ENCODE results near the gene PANK1. TPM values are rescaled to one million over a fixed set of nuclear protein-coding genes. Genes with fewer than 3 reads are reported as not detected.

PANK1 gene
- total RNA-seq, 1 experiment from 2014 or later = 24.0 TPM

DNA sequence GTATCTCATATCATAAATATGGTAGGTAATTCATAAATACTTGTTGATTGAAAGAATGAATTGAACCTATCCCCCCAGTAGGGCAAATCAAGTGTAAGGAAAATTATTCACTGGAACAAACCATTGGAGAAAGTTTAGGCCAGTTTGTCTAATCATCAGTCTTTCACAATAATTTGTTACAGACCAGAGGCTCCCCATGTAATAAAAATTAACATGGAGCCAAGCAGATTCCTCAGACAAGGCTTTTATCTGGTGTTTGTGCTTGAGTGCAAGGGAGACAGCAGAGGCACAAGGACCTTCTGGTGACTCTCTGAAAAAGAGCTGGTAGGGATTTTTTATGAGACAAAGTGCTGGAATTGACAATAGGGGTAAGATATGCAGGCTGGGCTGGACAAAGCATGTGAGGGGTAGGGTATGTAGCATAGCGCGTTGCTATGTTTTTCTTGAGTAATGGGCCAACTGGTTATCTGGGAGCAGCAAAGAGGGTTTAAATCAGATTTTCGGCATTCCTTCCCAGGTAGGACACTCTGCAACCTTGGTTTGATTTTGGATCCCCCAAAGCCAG, 7.8 kb upstream of the PANK1 start:
- POLR2A ChIA-PET = no interaction called here
- intact Hi-C loops (cut with micrococcal nuclease; ENCODE audit: unreplicated experiment) = no loop called here
- no peak overlapping the region for H3K27ac Mint-ChIP-seq (ENCODE audit: unreplicated experiment)

DNA sequence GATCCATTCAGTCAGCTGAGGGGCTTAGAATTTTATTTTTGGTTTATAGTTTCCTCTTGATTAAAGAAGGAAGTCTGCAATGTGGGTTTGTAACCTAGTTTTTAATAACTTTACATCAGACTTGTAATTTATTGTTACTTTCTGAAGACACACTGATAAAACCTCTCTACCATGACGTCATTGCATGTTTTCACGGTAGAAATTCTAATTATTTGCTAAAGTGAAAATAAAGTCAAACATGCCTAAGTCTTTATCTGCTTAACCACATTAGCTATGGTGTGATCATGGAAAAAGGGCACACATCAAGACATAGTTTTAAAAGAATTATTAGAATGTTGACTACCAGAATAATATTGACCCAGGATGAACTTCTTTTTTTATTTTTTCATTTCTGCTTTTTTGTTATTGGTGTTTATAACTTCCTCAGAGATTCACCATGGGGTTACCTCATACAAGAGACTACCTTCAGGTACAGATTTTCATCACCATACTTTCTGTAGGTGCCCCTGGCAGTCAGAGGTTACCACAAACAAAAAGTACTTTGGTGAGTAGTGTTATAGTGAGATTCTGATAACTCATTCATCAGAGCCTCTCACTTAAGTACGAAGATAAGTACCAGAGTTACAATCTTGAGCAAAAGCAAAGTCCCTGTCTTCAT, 7.0 kb upstream of the PANK1 start:
- no peak overlapping the region for H3K27ac Mint-ChIP-seq (ENCODE audit: unreplicated experiment)

More for the DNA sequence above, 7.8 kb upstream of the PANK1 start:
- DNase-seq = no peak
- Mint-ChIP-seq H3K9me3 (ENCODE audit: unreplicated experiment) (peaks cover 27% of the 10 kb centered on the region), H3K4me3 (ENCODE audit: unreplicated experiment) (no peak overlapping the region), H3K4me1 (ENCODE audit: low read depth, unreplicated experiment) (peaks cover 8% of the 10 kb centered on the region), H3K27me3 (ENCODE audit: insufficient read depth, unreplicated experiment) (no peaks in the 10 kb centered on the region), H3K36me3 (ENCODE audit: insufficient read depth, unreplicated experiment) (no peaks in the 10 kb centered on the region)
- BruUV-seq (replicated peaks) = no TSS peak
- Histone ChIP-seq H3K27me3 (replicated peaks; ENCODE audit: control insufficient read depth, insufficient read depth, low read length) (no peaks in the 10 kb centered on the region), H3K4me3 (ENCODE audit: low read depth, low read length) (no peak overlapping the region), H3K4me1 (peaks cover 25% of the 10 kb centered on the region), H3K36me3 (ENCODE audit: control insufficient read depth, insufficient read depth, low read length) (no peaks in the 10 kb centered on the region), H3K9me3 (peaks cover 13% of the 10 kb centered on the region; the same call in 1 of the 2 replicates)
- TF ChIP-seq, protein P1, sequence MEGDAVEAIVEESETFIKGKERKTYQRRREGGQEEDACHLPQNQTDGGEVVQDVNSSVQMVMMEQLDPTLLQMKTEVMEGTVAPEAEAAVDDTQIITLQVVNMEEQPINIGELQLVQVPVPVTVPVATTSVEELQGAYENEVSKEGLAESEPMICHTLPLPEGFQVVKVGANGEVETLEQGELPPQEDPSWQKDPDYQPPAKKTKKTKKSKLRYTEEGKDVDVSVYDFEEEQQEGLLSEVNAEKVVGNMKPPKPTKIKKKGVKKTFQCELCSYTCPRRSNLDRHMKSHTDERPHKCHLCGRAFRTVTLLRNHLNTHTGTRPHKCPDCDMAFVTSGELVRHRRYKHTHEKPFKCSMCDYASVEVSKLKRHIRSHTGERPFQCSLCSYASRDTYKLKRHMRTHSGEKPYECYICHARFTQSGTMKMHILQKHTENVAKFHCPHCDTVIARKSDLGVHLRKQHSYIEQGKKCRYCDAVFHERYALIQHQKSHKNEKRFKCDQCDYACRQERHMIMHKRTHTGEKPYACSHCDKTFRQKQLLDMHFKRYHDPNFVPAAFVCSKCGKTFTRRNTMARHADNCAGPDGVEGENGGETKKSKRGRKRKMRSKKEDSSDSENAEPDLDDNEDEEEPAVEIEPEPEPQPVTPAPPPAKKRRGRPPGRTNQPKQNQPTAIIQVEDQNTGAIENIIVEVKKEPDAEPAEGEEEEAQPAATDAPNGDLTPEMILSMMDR (IDR thresholded peaks at IDR 0.05; ENCODE audit: insufficient read depth in 1 of 2, low read depth in 1 of 2, low read length in 1 of 2, severe bottlenecking in 1 of 2, unreplicated experiment in 1 of 2) = no peak
- CTCF ChIA-PET = no interaction called here

DNA sequence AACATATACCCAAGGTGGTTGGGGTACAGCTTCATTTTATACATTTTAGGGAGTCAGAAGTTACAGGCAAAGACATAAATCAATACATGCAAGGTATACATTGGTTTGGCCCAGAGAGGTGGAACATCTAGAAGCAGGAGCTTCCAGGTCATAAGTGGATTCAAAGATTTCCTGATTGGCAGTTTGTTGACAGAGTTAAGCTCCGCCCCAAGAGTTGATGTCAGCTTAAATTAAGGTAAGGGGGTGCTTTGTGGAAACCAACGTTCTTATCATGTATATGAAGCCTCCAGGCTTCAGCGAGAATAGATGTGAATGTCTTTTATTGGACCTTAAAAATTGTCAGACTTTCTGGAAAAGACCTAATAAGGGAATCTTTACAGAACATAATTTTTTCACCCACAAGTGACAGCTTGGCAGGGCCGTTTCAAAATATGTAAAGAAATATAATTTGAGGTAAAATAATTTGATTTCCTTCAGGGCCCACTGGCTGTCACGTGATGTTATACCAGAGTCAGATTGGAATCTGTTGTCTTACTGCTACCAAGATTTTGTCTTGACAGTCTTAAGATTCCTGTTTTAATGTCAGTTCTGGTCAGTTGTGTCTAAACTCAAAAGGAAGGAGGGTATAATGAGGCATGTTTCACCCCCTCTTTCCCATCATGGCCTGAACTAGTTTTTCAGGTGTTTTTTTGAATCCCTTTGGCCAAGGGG, 6.3 kb upstream of the PANK1 start:
- Histone ChIP-seq H3K9me3 (peaks cover 13% of the 10 kb centered on the region; the same call in 1 of the 2 replicates), H3K4me1 (peaks cover 25% of the 10 kb centered on the region), H3K4me3 (ENCODE audit: low read depth, low read length) (no peak overlapping the region), H3K27me3 (replicated peaks; ENCODE audit: control insufficient read depth, insufficient read depth, low read length) (no peaks in the 10 kb centered on the region), H3K36me3 (ENCODE audit: control insufficient read depth, insufficient read depth, low read length) (no peaks in the 10 kb centered on the region)
- intact Hi-C loops (cut with micrococcal nuclease; ENCODE audit: unreplicated experiment) = no loop called here
- DNase-seq = no peak
- no peaks in the 10 kb centered on the region for H3K27me3 Mint-ChIP-seq (ENCODE audit: insufficient read depth, unreplicated experiment)
- BruUV-seq (replicated peaks) = no TSS peak
- H3K4me3 Mint-ChIP-seq (ENCODE audit: unreplicated experiment) = no peak overlapping the region
- H3K4me1 Mint-ChIP-seq (ENCODE audit: low read depth, unreplicated experiment) = peaks cover 15% of the 10 kb centered on the region
- peaks cover 27% of the 10 kb centered on the region for H3K9me3 Mint-ChIP-seq (ENCODE audit: unreplicated experiment)
- H3K27ac Mint-ChIP-seq (ENCODE audit: unreplicated experiment) = no peak overlapping the region
- POLR2A ChIA-PET = no interaction called here
- CTCF ChIA-PET = no interaction called here
- TF ChIP-seq, protein P1 (IDR thresholded peaks at IDR 0.05; ENCODE audit: insufficient read depth in 1 of 2, low read depth in 1 of 2, low read length in 1 of 2, severe bottlenecking in 1 of 2, unreplicated experiment in 1 of 2) = no peak
- H3K36me3 Mint-ChIP-seq (ENCODE audit: insufficient read depth, unreplicated experiment) = no peaks in the 10 kb centered on the region

More for the DNA sequence above, 7.0 kb upstream of the PANK1 start:
- Mint-ChIP-seq H3K4me3 (ENCODE audit: unreplicated experiment) (no peak overlapping the region), H3K36me3 (ENCODE audit: insufficient read depth, unreplicated experiment) (no peaks in the 10 kb centered on the region), H3K27me3 (ENCODE audit: insufficient read depth, unreplicated experiment) (no peaks in the 10 kb centered on the region), H3K4me1 (ENCODE audit: low read depth, unreplicated experiment) (peaks cover 9% of the 10 kb centered on the region), H3K9me3 (ENCODE audit: unreplicated experiment) (peaks cover 27% of the 10 kb centered on the region)
- no TSS peak for BruUV-seq (replicated peaks)
- TF ChIP-seq, protein P1 (IDR thresholded peaks at IDR 0.05; ENCODE audit: insufficient read depth in 1 of 2, low read depth in 1 of 2, low read length in 1 of 2, severe bottlenecking in 1 of 2, unreplicated experiment in 1 of 2) = no peak
- Histone ChIP-seq H3K27me3 (replicated peaks; ENCODE audit: control insufficient read depth, insufficient read depth, low read length) (no peaks in the 10 kb centered on the region), H3K9me3 (peaks cover 13% of the 10 kb centered on the region; the same call in 1 of the 2 replicates), H3K4me3 (ENCODE audit: low read depth, low read length) (no peak overlapping the region), H3K36me3 (ENCODE audit: control insufficient read depth, insufficient read depth, low read length) (no peaks in the 10 kb centered on the region), H3K4me1 (peaks cover 24% of the 10 kb centered on the region)
- ChIA-PET POLR2A (no interaction called here), CTCF (no interaction called here)
- intact Hi-C loops (cut with micrococcal nuclease; ENCODE audit: unreplicated experiment) = no loop called here
- DNase-seq = no peak

Measured in Caco-2 (cell line).